ENCODE measurements around the gene CMPK2.

The CMPK2 gene

DNA sequence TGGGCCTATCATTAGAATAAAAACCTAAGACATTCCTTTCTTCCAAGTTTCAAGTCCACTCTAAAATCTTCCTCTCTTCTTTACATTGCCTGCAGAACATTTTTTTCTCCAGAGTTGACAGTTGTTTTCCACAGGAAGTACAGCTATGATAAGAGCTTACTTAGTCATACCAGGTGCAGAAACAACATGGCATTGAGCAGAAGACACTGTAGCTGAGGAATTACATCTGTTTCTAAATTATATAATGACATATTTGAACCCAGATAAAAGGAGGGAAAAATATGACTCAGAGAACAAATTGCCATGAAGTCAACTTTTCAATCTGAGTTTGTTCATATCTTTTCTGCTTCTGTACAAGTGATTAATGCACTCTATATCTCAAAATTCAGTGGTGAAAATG is 30.2 kb downstream of the CMPK2 start:
- Histone ChIP-seq H3K4me1 (ENCODE audit: insufficient read depth, low read length, poor library complexity, severe bottlenecking) (peaks cover 13% of the 10 kb centered on the region), H2AFZ (ENCODE audit: low read length) (no peak overlapping the region), H3K27me3 (ENCODE audit: insufficient read depth, low read length, poor library complexity, severe bottlenecking) (no peaks in the 10 kb centered on the region), H3K4me2 (ENCODE audit: low read depth, low read length, poor library complexity, severe bottlenecking) (peak overlapping the region; percentile 26), H3K9me2 (replicated peaks; ENCODE audit: low read depth, low read length) (no peaks in the 10 kb centered on the region), H3K4me3 (ENCODE audit: low read length, poor library complexity, severe bottlenecking) (no peak overlapping the region), H3K79me2 (ENCODE audit: insufficient read depth, low read length) (no peaks in the 10 kb centered on the region), H4K20me1 (ENCODE audit: insufficient read depth, low read length, poor library complexity, severe bottlenecking) (no peaks in the 10 kb centered on the region), H3F3A (ENCODE audit: low read depth) (no peaks in the 10 kb centered on the region), H3K9me3 (ENCODE audit: insufficient read depth, low read depth, low read length) (peaks cover 11% of the 10 kb centered on the region; the same call in 1 of the 2 replicates), H3K36me3 (ENCODE audit: insufficient read depth, low read length) (0 out of 2 replicates have a peak, but pooled peaks cover 2% of the 10 kb centered on the region), H3K9ac (ENCODE audit: low read depth, low read length, poor library complexity, severe bottlenecking) (peak overlapping the region; percentile 5)
- TF ChIP-seq EZH2phosphoT487 (IDR thresholded peaks at IDR 0.05; ENCODE audit: borderline replicate concordance): no peak
- TF ChIP-seq, protein P1, sequence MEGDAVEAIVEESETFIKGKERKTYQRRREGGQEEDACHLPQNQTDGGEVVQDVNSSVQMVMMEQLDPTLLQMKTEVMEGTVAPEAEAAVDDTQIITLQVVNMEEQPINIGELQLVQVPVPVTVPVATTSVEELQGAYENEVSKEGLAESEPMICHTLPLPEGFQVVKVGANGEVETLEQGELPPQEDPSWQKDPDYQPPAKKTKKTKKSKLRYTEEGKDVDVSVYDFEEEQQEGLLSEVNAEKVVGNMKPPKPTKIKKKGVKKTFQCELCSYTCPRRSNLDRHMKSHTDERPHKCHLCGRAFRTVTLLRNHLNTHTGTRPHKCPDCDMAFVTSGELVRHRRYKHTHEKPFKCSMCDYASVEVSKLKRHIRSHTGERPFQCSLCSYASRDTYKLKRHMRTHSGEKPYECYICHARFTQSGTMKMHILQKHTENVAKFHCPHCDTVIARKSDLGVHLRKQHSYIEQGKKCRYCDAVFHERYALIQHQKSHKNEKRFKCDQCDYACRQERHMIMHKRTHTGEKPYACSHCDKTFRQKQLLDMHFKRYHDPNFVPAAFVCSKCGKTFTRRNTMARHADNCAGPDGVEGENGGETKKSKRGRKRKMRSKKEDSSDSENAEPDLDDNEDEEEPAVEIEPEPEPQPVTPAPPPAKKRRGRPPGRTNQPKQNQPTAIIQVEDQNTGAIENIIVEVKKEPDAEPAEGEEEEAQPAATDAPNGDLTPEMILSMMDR (conservative IDR thresholded peaks at IDR 0.05; ENCODE audit: low read length): no peak

GRCh38 chr2:6834163-6834562 is 31.5 kb downstream of the CMPK2 start:
- no peaks in the 10 kb centered on the region for H3K79me2 ChIP-seq (ENCODE audit: insufficient read depth, low read length)
- no peaks in the 10 kb centered on the region for H3K27me3 ChIP-seq (ENCODE audit: insufficient read depth, low read length, poor library complexity, severe bottlenecking)
- H3K4me1 ChIP-seq (ENCODE audit: insufficient read depth, low read length, poor library complexity, severe bottlenecking): peaks cover 13% of the 10 kb centered on the region
- no peak overlapping the region for H3K4me3 ChIP-seq (ENCODE audit: low read length, poor library complexity, severe bottlenecking)
- no peak overlapping the region for H2AFZ ChIP-seq (ENCODE audit: low read length)
- H3K36me3 ChIP-seq (ENCODE audit: insufficient read depth, low read length): no peaks in the 10 kb centered on the region
- H3K9me3 ChIP-seq (ENCODE audit: insufficient read depth, low read depth, low read length): peaks cover 11% of the 10 kb centered on the region; the same call in 1 of the 2 replicates
- H3F3A ChIP-seq (ENCODE audit: low read depth): no peaks in the 10 kb centered on the region
- no peaks in the 10 kb centered on the region for H3K9me2 ChIP-seq (replicated peaks; ENCODE audit: low read depth, low read length)
- H3K9ac ChIP-seq (ENCODE audit: low read depth, low read length, poor library complexity, severe bottlenecking): no peak overlapping the region
- no peak overlapping the region for H3K4me2 ChIP-seq (ENCODE audit: low read depth, low read length, poor library complexity, severe bottlenecking)
- no peaks in the 10 kb centered on the region for H4K20me1 ChIP-seq (ENCODE audit: insufficient read depth, low read length, poor library complexity, severe bottlenecking)
- TF ChIP-seq, protein P1 (conservative IDR thresholded peaks at IDR 0.05; ENCODE audit: low read length): no peak
- no peak for TF ChIP-seq EZH2phosphoT487 (IDR thresholded peaks at IDR 0.05; ENCODE audit: borderline replicate concordance)

- H4K20me1 ChIP-seq (ENCODE audit: insufficient read depth, low read length, poor library complexity, severe bottlenecking): no peaks in the 10 kb centered on the region
- no peak overlapping the region for H2AFZ ChIP-seq (ENCODE audit: low read length)
- no peaks in the 10 kb centered on the region for H3F3A ChIP-seq (ENCODE audit: low read depth)
- peaks cover 13% of the 10 kb centered on the region for H3K4me1 ChIP-seq (ENCODE audit: insufficient read depth, low read length, poor library complexity, severe bottlenecking)
- H3K4me2 ChIP-seq (ENCODE audit: low read depth, low read length, poor library complexity, severe bottlenecking): peak overlapping the region; percentile 4
- no peaks in the 10 kb centered on the region for H3K9me2 ChIP-seq (replicated peaks; ENCODE audit: low read depth, low read length)
- no peaks in the 10 kb centered on the region for H3K27me3 ChIP-seq (ENCODE audit: insufficient read depth, low read length, poor library complexity, severe bottlenecking)
- no peak overlapping the region for H3K4me3 ChIP-seq (ENCODE audit: low read length, poor library complexity, severe bottlenecking)
- no peak overlapping the region for H3K9ac ChIP-seq (ENCODE audit: low read depth, low read length, poor library complexity, severe bottlenecking)
- peaks cover 11% of the 10 kb centered on the region; the same call in 1 of the 2 replicates for H3K9me3 ChIP-seq (ENCODE audit: insufficient read depth, low read depth, low read length)
- no peaks in the 10 kb centered on the region for H3K36me3 ChIP-seq (ENCODE audit: insufficient read depth, low read length)
- no peak for TF ChIP-seq EZH2phosphoT487 (IDR thresholded peaks at IDR 0.05; ENCODE audit: borderline replicate concordance)
- TF ChIP-seq, protein P1 (conservative IDR thresholded peaks at IDR 0.05; ENCODE audit: low read length): no peak
- no peaks in the 10 kb centered on the region for H3K79me2 ChIP-seq (ENCODE audit: insufficient read depth, low read length)
These were observed 32.5 kb downstream of the CMPK2 start for GRCh38 chr2:6833300-6833604.
